Dedifferentiated amniotic fluid mesenchymal stem cell (primary cell): ENCODE measurements around the gene TEX10.
"Not testable (repeated sequence)": the region's sequence is repeated elsewhere in the genome, so short reads cannot be mapped to it uniquely, and the experiment has no call there.

ENCODE experiments used
- DNase-seq: peaks from one replicate; pipeline ENCODE4 v3.0.0-alpha.2; 2016; ENCODE audit errors: extremely low spot score

TEX10 gene

GRCh38 chr9:100352727-100353505, at the start of gene TEX10:
TEX10 (minus strand) TSS chr9:100352942; CDS start chr9:100349363, 3,579 bp downstream.
- DNase-seq = peak; percentile 75

DNA sequence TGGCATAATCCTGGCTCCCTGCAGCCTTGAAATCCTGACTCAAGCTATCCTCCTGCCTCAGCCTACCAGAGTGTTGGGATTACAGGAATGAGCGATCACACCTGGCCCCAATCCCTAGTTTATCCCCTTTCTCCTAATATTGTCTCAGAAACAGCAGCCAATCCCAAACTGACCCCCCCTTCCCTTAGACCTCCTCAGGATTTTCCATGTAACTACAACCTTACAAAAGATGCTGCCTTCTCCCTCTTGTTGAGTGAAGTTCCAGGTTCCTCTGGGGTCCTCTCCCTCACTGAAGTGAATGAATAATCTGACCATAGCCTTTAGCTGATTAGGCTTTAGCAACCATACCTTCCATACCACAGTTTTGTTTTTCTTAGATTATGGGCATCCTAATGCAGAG, 48.3 kb upstream of the TEX10 start:
- no peak for DNase-seq

GRCh38 chr9:100397529-100398266, 45.0 kb upstream of the TEX10 start:
- DNase-seq = no peak

DNA sequence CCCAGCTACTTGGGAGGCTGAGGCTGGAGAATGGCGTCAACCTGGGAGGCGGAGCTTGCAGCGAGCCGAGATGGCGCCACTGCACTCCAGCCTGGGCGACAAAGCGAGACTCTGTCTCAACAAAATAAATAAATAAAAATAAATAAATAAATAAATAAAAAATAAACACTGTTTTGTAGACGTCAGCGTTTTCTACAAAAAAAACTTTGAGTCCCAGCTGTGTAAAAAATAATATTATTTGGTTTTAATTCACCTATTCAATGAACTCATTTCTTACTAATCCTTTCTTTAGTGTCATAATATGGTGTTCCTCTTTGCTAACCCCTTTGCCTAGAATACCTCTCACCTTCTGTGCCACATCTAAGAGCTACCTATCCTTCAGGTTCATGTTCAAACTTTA, 44.0 kb upstream of the TEX10 start:
- no peak for DNase-seq

GRCh38 chr9:100394816-100395215, 42.1 kb upstream of the TEX10 start:
- DNase-seq = no peak

- DNase-seq = no peak
Measured at GRCh38 chr9:100394032-100394695, 41.4 kb upstream of the TEX10 start.

DNA sequence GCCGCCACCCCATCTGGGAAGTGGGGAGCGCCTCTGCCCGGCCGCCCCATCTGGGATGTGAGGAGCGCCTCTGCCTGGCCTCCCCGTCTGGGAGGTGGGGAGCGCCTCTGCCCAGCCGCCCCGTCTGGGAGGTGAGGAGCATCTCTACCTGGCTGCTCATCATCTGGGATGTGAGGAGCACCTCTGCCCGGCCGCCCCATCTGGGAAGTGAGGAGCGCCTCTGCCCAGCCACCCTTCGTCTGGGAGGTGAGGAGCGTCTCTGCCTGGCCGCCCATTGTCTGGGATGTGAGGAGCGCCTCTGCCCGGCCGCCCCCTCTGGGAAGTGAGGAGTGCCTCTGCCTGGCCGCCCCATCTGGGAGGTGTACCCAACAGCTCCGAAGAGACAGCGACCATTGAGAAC, 40.2 kb upstream of the TEX10 start:
- not testable (repeated sequence) for DNase-seq

- DNase-seq = peak; percentile 63
Measured at GRCh38 chr9:100379862-100380261, 27.1 kb upstream of the TEX10 start.

DNA sequence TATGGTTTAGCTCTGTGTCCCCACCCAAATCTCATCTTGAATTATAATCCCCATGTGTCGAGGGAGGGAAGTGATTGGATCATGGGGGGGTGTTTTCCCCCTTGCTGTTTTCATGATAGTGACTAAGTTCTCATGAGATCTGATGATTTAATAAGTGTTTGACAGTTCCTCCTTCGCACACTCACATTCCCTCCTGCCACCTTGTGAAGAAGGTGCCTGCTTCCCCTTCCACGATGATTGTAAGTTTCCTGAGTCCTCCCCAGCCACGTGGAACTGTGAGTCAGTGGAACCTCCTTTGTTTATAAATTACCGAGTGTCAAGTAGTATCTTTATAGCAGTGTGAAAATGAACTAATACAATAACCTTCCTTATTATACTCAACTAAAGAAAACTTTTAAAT, 24.3 kb upstream of the TEX10 start:
- no peak for DNase-seq

DNA sequence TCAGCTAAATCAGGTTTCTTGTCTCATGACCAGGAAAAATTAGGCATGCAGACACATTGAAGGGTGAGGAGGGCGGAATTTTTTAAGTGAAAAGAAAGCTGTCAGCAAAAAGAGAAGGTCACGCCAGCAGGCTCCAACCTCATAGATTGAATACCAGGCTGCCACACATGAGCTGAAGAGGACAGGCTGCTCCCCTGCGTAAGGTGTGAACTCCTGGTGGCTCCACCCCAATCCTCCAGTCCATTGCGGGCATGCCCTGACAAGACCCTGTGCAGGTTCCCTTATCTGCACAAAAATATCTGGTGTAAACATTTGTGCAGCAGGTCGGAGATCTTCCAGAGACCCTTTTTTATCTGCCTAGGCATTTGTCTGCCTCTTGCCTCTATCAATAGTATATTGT, 22.9 kb upstream of the TEX10 start:
- DNase-seq = no peak

GRCh38 chr9:100372648-100373047, 19.9 kb upstream of the TEX10 start:
- DNase-seq = no peak

DNA sequence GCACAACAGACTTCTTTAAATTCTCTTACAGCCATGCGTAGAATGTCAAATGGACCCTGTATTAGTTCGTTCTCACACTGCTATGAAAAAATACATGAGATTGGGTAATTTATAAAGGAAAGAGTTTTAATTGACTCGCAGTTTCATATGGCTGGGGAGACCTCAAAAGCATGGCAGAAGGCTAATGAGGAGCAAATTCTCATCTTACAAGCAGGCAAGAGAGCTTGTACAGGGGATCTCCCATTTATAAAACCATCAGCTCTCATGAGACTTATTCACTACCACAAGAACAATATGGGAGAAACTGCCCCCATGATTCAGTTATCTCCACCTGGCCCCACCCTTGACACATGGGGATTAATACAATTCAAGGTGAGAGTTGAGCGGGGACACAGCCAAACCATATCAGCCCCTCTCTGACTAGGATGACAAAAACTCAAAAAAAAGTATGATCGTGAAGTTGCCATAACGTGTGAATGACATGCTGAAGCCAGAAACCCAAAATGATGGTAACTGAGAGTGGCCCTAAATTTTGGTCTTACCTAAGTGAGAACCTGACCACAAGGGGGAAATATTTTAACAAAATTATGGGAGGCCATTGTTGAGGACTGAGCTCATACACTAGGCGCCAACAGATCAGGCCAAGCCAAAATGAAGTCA, 17.5 kb upstream of the TEX10 start:
- no peak for DNase-seq

- DNase-seq = no peak
Measured at GRCh38 chr9:100368672-100369071, 15.9 kb upstream of the TEX10 start.

DNA sequence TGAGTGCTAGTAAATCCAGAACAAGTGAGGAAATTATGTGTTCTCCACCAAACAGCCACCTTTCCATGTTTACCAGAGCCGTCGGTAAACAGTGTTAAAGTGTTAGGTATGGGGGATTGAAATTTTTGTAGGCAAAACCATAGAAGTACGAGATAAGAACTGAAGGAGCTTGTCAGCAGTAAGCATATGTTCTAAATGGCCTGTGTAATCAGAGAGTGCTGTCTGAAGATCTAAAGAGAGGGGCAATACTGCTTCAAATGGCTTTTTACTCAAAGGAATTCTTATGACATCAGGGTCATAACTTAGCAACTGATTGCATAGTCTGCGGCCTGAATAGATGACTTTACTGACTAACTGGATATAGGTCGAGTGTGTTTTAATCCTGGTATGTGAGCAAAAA, 13.4 kb upstream of the TEX10 start:
- no peak for DNase-seq

GRCh38 chr9:100364013-100364412, 11.3 kb upstream of the TEX10 start:
- no peak for DNase-seq

- DNase-seq = no peak
Measured at GRCh38 chr9:100359057-100359456, 6.3 kb upstream of the TEX10 start.

DNA sequence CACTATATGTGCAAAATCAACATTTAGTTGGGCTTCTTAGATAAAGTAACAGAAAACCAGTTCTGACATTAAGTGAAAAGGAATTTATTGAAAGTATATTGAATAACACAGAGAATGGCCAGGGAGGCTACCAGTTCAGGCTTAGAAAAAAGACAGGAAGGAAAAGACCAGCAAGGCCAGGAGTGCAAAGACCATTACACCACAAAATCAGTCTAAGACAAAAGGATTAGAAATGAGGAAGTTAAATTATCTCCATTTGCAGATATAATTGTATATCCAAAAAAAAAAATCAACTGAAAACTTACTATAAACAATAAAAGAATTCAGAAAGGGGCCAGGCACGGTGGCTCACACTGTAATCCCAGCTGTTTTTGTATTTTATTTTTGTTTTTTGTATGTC, 4.8 kb upstream of the TEX10 start:
- no peak for DNase-seq

- DNase-seq = no peak
Measured at GRCh38 chr9:100355561-100355960, 2.8 kb upstream of the TEX10 start.

GRCh38 chr9:100354121-100354800, 1.5 kb upstream of the TEX10 start:
- DNase-seq = no peak

- DNase-seq = no peak
Measured at GRCh38 chr9:100352201-100352726, 478 bp downstream of the TEX10 start.

DNA sequence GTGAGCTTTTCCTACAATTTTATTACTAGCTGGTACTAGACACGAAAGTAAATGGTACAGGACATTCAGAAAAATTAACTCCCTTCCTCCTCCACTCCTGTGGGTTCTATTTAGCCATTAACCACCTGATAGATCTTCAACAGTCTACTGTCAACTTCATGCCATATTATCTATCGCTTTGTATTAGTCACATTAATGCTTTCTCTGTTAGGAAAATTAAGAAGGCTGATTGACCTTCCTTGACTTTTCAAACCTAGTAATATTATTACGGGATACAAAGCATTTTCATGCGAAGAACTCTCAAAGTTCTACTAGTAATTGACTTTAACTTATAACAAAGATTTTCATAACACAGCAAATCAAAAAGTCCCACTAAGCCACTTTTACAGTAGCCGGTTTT, 1.2 kb downstream of the TEX10 start:
- no peak for DNase-seq
